Suppressor macrophage treated with lipopolysaccharide for 4 hours (primary cell): ENCODE results near the gene CAPZA2.

Source experiments
- DNase-seq: peaks from one replicate; pipeline ENCODE4 v3.0.0-alpha.2; 2020

The CAPZA2 gene

DNA sequence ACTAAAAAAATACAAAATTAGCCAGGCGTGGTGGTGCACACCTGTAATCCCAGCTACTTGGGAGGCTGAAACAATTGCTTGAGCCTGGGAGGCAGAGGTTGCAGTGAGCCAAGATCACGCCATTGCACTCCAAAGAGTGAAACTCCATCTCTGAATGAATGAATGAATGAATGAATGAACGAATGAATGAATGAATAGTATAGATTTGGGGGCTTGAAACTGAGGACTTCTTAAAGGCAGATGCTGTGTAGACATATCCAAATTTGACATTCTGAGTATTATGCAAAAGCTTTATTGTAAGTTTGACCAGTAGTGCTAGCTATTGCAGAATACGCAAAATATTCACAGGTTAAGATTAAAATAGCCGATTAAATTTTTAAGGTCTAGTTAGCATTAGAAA lies 60.2 kb downstream of the CAPZA2 start:
- no peak for DNase-seq

DNA sequence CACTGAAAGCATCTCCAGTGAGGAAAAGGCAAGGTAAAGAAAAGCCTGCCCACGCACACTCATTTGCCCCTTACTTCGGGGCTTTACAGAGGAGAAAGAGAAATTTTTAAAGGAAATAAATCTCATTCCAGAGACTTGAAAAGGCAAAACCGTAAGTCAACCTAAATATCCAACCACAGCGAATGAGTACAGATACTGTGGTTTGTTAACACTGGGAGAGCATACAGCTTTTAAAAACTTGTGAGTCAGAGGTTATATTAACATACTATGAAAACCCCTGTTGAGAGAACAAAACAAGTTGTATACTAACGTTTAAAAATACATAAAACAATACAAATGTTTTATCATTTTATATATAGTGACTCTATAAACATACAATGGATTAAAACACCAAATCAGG lies 62.4 kb downstream of the CAPZA2 start:
- DNase-seq, result no peak

DNA sequence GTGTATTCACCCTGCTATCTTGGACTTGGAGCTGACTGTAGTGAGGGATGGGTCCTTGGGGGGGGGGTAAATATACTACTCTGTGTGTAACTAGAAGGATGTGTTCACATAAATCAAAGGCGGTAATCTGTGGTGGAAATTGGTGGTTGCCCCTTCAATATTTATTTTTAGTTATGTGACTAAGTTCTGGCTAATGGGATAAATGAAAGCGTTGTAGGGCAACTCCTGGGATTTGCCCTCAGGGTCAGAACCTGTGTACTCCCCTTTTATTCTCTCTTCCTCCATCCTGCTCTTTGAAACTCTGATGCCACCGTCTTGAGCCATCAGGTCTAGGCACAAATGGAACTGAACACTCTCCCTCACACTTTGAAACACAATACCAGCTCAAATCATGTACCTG lies 66.6 kb downstream of the CAPZA2 start:
- DNase-seq, result no peak

DNA sequence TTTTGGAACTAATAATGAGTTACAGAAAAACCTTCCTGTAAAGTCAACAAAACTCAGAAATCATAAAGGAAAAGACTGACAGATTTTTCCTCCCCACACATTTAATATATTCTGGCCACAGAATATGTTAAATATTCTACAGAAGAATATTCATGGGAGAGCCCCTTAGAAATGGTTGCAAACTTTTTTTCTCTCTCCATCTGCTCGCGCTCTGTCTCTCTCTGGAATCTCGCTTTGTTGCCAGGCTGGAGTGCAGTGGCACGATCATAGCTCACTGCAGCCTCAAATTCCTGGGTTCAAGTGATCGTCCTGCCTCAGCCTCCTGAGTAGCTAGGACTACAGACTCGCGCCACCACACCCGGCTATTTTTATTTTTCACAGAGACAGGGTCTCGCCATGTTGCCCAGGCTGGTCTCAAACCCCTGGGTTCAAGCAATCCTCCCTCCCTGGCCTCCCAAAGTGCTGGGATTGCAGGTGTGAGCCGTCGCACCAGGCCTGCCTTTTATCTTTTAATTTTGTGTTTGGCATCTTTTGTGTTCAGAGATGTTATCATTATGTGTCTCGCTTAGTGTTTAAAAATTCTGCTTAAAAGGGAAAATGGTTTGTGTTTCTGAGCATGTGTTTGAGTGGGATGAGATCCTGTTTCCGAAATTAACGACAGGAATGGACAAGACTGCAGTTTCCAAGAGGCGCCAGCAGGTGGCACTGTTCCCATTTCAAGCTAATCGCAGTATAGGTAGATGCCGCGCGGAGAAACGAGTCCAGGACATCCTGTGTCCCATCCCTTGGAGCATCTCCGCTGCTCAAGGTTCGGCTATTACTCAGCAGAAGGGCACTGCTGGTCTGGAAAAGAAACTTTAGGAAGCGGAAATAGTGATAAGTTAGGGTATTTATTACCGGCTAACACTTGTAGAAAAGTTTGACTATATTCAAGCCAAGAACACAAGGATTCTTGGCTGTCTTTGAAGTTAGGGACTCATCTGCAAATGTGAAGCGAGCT lies 67.8 kb downstream of the CAPZA2 start:
- DNase-seq, result peak; percentile 85

DNA sequence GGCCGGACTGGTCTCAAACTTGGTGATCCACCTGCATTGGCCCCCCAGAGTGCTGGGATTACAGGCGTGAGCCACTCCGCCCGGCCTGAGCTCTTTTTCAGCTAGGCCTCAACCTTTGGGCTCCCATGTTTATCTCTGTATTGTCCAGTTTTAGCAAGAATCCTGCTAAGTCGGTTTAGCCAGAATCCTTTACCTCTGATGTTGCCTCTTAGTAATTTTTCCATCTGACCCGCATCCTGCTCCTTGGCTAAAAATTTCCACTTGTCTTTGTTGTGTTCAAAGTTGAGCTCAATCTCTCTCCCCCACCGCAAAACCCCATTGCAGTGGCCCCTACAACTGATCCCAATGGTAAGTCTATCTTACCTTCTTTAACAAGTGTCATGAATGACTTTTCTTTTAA lies 70.2 kb downstream of the CAPZA2 start:
- no peak for DNase-seq

DNA sequence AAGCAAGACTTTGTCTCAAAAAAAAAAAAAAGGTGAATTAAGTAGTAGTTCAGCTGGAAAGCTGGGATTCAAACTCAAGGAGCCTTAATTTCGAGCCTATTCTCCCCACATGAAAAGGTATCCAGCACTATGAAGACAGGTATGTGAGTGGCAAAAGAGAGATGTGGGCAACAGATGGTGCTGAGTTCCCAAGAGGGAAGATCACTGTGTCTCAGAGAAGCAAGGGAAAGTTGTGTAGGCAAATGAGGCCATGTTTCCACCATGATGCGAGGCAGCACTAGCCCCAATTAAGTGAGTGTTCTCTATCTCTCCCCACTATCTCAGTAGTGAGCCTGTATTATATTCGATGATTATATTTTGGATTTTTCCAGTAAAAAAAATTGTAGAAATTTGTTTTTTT lies 71.1 kb downstream of the CAPZA2 start:
- DNase-seq, result no peak

DNA sequence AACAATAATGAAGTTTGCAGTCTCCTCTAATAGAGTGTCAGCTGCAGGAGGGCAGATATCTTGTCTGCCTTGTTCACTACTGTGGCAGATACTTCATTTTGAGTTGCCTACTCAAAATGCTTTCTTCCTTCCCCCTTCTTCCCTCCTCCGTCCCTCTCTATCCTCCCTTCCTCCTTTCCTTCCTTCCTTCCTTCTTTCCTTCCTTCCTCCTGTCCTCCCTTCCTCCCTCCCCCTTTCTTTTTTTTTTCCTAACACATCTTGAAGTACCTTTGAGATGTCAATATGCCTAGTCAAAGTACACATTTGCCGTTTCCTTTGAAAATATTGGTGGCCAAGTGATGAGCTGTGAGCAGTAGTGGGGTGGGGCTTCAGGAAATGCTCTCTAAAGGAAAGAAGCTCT lies 72.2 kb downstream of the CAPZA2 start:
- DNase-seq, result no peak

DNA sequence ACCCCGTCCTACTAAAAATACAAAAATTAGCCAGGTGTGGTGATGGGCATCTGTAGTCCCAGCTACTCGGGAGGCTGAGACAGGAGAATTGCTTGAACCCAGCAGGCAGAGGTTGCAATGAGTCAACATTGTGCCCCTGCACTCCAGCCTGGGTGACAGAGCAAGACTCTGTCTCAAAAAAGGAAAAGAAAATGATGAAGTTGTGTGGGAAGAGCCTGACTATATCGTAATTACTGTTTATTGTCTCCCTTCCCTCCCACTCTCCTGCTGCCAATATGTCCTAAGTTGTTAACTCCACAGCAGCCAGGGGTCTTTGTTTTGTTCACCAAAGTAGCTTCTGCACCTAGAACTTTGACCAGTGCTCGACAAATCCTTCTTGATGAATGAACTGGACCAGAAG lies 74.5 kb downstream of the CAPZA2 start:
- DNase-seq, result peak; percentile 13

DNA sequence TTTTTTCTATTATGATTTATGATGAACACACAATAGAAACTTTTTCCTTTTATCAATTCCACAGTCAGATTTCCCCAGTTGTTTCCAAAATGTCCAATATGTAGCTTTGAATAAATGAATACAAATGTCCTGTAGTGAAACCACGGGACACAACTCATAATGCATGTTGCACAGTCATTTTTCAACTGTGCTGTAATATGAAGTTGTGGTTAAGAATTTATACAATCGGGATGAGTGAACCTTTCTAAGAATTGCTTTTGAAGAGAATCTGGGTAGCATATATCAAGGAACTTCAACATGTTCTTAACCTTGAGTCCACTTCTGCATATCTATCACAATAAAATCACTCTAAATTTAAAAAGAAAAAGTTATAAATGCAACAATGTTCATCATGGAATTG lies 76.3 kb downstream of the CAPZA2 start:
- no peak for DNase-seq

DNA sequence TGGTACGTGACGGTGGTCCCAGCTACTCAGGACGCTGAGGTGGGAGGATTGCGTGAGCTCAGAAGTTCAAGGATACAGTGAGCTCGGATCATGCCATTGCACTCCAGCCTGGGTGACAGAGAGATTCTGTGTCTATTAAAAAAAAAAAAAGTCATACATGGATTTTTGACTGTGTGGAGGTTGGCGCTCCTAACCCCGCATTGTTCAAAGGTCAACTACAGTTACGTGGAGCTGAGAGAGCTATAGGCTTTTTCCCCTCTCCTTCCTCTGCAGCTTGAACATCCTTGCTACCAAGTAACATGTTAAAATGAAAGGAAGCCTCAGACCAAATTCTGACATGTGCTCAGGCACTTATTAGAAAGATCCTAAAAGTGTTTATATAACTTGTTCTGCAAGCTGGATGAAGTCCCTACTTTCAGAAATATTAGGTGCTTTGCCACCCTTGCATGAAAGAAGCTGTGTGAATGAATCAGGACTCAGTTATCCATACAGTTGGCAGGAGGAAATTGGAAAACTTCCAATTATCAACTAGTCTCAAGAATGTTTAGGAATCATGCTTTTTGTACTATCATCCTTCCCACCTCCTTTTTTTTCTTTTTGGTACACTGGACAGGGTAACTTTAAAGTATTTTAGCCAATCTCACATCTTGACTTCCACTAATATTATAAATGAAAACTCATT lies 78.4 kb downstream of the CAPZA2 start:
- DNase-seq, result no peak

DNA sequence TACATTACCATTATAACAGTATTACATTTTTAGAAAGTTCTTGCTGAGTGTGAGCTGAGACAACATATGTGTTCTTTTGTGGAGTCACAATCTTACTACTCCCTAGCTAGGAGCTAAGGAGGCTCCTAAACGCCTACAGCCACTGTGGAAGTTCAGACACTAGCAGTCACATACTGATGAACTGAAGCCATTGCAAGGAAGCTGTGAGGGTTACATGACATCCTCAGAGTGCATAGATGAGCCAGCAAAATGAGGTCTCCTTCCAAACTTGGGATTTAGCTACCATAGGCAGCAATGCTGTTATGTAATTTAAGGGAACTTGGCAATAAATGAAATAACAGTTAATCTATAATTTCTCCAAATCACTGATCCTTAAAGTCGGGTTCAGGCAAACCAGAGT lies 80.1 kb downstream of the CAPZA2 start:
- no peak for DNase-seq

DNA sequence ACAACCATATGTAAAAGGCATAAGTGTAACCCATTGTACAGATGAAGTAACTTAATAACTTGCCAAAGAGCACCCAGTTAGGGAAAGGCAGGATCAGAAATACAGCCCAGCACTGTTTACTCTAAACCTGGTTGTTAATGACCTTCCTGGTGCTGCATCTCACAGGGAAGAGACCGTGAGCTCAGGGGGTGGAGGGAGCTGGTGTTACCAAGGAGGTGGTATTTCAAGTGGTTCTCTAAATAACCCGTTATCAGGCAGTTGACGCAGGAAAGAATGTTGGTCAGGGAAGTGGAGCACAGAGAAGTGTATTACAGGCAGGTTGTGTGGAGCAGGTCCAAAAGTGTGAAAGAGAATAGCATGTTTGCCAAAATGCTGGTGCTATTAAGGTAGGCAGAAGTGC lies 86.5 kb downstream of the CAPZA2 start:
- no peak for DNase-seq

DNA sequence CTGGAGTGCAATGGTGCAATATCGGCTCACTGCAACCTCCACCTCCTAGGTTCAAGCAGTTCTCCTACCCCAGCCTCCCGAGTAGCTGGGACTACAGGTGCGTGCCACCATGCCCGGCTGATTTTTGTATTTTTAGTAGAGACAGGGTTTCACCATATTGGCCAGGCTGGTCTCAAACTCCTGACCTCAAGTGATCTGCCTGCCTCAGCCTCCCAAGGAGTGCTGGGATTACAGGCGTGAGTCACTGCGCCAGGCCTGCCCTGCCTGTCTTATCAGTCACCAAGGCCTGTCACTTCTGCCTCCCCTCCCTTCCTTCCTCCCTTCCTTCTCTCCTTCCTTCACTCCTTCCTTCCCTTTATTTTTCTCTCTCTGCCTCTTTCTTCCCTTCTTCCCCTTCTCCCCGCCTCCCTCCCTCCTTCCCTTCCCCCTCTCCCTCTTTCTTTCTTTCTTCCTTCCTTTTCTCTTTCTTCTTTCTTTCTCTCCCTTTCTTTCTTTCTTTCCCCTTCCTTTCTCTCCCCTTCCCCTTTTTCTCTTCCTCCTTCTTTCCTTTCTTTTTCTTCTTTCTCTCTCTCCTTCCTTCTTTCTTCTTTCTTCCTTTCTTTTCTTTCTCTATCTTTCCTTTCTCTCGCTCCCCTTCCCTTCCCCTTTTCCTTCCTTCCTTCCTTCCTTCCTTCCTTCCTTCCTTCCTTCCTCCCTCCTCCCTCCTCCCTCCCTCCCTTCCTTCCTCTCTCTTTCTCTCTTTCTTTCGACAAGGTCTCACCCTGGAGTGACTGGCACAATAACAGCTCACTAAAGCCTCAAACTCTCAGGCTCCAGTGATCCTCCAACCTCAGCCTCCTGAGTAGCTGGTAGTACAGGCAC lies 87.8 kb downstream of the CAPZA2 start:
- DNase-seq, result no peak

DNA sequence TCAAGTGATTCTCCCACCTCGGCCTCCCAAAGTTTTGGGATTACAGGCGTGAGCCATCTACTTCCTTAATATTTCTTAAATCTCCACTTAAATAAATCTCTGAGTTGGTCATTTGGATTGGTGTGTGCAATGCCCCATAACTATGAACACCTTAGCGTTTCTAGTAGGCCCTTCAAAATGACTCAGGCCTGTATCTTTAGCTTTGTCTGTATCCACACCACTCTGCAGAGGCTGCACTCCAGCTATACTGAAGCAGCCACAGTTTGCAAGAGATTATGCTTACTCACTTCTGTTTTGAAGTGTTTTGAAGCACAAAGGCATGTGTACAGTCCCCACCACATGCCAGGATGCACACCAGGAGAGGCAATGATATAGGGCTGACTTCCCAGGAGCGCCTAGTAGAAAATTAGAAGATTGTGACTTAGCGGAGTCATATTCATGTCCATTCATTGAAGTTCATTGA lies 88.5 kb downstream of the CAPZA2 start:
- no peak for DNase-seq

DNA sequence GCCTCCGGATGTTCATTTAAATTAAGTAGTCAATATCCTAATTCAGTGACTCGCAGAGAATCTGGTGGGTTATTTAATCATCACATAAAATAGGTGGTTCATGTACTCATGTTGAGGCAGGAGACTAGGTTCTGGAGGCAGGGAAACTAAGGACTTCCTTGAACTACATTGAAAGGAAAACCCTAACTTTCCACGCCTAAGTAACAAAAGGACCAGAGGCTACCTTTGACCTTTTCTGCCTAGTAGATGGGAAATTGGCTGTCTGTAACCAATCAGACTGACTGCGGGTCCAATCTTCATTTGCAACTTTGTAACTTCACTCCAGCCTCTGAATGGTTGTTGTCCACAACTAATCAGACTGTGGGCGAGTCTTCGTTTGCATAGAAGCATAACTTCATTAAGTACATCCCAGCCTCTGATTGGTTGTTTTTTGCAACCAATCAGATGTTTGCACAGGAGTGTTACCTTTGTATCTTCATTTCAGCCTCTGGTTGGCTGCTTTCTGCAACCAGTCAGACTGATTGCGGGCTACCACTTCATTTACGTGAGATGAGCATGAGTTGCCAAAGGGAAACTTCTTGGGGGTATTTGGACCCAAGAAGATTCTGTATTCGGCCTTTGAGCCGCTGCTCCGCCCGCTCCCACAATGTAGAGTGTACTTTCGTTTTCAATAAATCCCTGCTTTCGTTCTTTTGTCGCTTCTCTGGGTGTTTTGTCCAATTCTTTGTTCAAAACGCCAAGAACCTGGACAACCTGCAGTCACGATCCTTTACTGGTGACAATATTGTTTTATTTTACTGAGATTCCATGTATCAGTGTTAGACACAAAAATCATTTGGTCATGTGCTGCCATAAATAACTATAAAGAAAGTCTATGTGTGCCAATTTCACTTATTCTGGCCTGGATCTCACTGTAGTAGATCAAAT lies 89.2 kb downstream of the CAPZA2 start:
- DNase-seq, result no peak

DNA sequence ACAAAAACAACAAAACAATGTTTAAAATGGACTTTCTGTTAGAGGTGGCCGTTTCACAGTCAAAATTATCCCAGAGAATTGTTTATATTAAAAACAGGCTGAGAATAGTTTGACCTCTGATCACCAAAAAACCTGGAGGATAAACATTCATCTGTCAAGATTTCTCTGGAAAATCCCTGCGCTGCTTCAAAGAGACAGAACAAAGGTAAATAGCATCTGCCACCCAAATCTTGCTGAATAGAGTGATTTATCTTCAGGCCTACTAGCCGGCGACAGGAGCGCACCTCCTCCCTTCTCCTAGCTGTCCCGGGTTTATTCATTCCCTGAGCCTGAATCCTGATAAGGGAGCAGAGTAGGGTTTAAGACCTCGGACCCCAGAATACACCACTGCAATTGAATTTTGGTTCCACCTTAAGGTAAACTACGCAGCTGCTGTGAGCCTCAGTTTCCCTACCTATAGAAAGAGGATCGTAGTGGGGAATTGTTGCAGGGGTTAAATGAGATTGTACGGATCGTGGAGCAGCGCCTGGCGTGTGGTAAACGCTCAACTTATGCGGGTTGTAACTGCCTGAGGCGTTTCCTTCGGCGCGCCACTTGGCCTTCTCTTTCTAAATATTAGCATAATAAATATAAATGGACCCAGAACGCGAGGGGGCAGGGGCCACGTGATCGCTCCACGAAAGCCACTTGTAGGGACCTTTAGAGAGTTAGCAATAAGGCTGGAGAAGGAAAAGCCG lies 90.4 kb downstream of the CAPZA2 start:
- DNase-seq, result no peak

DNA sequence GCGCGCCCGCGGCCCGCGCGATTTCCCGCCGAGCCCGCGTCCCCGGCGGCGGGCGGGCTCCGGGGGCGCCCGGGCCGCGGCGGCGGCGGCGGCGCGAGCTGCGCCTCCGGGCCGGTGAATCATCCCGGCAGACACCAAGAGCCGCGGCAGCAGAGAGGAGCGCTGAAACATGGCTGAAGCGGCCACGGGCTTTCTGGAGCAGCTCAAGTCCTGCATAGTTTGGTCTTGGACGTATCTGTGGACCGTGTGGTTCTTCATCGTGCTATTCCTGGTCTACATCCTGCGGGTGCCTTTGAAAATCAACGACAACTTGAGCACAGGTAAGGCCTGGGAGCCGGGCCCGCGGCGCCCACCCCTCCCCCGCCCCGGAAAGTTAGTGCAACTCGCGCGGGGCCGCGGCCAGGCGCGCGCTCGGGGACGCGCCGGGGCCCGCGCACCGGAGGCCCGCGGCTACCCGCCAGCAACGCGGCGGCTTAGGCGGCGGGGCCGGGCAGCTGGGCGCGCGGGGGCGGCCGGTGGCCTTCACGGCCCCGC lies 91.1 kb downstream of the CAPZA2 start, which contains the start of gene ST7:
Gene ST7, plus strand, starts transcription at position 130 of the 534 bp plus-strand sequence. Its CDS starts 40 bp downstream, at position 170.
- peak; percentile 66 for DNase-seq

DNA sequence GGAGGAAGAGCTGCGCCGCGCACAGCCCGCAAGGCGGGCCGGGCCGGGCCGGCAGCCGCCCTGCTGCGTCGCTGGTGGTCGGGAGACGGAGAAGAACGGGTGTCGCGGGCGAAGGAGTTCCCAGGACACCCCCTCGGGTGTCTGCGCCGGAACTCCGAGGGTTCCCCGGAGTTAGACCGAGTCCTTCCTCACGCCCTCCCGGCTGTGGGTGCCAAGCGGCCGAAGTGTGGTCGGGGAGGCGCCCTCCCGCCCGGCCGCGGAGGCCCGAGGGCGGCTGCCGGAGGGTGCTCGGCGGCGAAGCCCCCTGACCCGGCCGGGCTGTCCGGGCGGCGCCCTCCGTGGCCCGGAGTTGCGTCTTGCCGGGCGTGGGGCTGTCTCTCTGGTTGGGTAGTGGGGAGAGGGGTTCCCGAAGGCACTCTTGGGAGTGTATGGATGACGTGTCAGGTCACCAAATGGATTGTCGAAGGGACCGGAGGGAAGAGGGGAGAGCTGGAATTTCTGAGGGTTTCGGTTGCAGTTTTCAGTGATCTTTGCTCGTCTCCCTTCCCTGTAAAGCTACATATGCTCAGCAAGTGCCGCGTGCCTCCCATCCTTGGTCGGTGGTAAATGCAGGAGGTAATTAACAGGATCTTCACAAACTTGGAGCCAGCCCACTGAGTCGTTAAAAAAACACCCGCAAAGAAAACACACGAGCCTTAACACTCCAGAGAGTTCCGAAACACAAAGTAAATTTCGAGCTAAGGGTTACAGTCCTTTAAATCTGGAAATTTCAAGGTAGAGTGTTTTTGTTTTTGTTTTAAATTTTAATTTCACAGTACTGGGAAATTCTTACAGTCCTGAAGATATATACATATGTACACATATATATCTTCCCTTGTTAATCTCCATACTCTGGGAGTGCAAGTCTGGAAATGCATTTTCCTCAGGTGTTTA lies 91.8 kb downstream of the CAPZA2 start:
- DNase-seq, result peak; percentile 85

DNA sequence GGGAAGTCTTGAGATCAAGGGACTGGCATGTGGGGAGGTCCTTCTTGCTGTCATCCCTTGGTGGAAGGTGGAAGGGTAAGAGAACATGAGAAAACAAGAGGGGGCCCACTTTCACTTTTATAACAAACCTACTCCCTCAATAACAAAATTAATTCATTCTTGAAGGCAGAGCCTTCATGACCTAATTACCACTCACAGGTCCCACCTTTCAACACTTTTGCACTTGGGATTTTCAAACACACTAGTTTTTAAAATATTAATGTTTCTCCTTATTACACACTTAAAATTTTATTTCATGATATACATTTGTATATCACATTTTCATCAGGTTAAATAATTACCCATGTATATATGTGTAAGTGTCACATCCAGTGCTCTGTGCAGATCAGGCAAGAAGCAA lies 93.0 kb downstream of the CAPZA2 start:
- DNase-seq, result no peak
